Fibroblast of mammary gland (primary cell): Measurements from ENCODE around the gene PER1.
A peak's percentile ranks its signal among the peaks of the same experiment; 100 is the strongest.

ENCODE experiments used
- DNase-seq: peaks from one replicate; pipeline ENCODE4 v3.0.0-alpha.2; 2010; ENCODE audit warnings: low read depth
- H3K4me3 ChIP-seq: 2 replicates; pipeline ENCODE4 v1.5.1; 2011; ENCODE audit warnings: low read depth, mild to moderate bottlenecking, low read length, moderate library complexity; ENCODE audit not compliant: control insufficient read depth
- TF ChIP-seq, protein P1 (sequence below): conservative IDR thresholded peaks from 2 replicates; pipeline ENCODE4 v1.5.1; 2011; ENCODE audit warnings: low read depth, low read length, inconsistent platforms; ENCODE audit not compliant: control insufficient read depth, insufficient read depth

PER1 gene

GRCh38 chr17:8154608-8155155 lies 2.5 kb upstream of the PER1 start:
- TF ChIP-seq, protein P1, sequence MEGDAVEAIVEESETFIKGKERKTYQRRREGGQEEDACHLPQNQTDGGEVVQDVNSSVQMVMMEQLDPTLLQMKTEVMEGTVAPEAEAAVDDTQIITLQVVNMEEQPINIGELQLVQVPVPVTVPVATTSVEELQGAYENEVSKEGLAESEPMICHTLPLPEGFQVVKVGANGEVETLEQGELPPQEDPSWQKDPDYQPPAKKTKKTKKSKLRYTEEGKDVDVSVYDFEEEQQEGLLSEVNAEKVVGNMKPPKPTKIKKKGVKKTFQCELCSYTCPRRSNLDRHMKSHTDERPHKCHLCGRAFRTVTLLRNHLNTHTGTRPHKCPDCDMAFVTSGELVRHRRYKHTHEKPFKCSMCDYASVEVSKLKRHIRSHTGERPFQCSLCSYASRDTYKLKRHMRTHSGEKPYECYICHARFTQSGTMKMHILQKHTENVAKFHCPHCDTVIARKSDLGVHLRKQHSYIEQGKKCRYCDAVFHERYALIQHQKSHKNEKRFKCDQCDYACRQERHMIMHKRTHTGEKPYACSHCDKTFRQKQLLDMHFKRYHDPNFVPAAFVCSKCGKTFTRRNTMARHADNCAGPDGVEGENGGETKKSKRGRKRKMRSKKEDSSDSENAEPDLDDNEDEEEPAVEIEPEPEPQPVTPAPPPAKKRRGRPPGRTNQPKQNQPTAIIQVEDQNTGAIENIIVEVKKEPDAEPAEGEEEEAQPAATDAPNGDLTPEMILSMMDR = no peak
- H3K4me3 ChIP-seq = peak overlapping the region; percentile 62
- peak; percentile 54 for DNase-seq

- peak; percentile 99 for DNase-seq
- peak overlapping the region; percentile 62 for H3K4me3 ChIP-seq
- TF ChIP-seq, protein P1 = no peak
Measured at GRCh38 chr17:8153957-8154607, 1.9 kb upstream of the PER1 start.

GRCh38 chr17:8153525-8153956 lies 1.3 kb upstream of the PER1 start:
- TF ChIP-seq, protein P1 = no peak
- peak overlapping the region; percentile 39 for H3K4me3 ChIP-seq
- peak; percentile 99 for DNase-seq

DNA sequence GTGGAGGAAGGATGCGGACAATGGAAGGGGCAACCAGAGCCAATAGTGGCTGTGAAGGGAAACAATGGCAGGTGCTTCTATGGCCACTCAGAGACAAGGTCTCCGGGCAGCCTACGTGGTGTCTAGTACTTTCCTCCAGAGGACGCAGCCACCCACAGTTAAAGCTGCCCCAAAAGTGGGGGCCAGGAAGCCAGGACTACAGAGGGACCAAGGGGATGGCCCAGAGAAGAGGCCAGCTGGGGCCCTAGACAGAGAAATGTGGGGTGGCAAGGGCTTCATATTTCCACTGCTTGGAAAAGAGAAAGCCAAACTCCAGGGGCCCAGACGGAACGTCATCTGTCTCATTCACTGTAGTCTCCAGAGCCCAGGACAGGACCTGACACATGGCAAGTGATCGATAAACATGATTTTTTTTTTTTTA lies 837 bp upstream of the PER1 start:
- peak overlapping the region; percentile 97 for H3K4me3 ChIP-seq
- no peak for DNase-seq
- TF ChIP-seq, protein P1 = no peak

DNA sequence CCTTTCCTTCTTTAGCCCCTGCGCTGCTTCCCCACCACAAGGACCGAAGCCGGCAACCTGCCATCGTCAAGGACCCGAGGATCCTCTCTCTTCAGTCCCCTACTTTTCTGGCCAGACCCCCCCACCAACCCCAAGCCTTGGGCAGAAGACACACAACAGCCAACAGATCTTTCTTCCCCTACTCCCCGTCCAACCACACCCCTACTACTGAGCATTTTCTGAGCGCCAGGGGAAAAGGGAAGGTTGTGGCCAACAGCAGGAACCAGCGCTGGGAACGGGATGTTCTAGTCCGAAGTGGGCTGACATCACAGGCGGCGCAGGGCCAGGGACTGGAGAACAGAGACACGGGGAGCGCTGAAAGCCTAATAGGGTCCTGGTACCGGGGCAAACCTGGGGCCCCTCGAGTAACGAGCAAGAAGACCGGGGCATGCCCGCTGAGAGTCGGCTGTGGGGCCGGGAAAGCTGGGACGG lies 528 bp downstream of the PER1 start:
- TF ChIP-seq, protein P1 = no peak
- peak overlapping the region; percentile 97 for H3K4me3 ChIP-seq
- peak; percentile 84 for DNase-seq

DNA sequence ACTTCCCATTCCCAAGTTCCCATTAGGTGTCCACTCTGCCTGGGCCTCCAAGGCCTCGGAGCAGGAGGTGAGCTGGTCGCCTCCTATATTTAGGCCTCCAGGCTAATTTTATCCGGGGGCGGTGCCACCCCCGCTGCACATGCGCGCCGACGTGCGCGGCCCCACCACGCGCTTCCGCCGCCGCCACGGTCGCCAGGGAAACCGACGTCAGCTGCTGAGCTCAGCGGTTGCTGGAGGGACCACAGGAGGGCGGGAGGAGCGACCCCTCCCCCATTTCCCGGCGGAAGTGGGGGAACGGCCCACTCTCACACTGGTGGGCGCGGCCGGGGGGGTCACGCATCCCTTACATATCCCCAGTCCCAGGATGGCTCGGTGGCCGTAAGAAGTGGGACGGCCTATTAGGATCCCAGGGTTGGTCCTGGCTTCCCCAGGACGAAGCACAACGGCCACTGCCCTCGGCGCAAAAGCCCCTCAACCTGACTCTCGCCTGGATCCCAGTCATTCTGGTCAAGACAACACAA lies 1.0 kb downstream of the PER1 start:
- DNase-seq = peak; percentile 91
- TF ChIP-seq, protein P1 = no peak
- H3K4me3 ChIP-seq = peak overlapping the region; percentile 97
